ENCODE measurements around the gene C10orf90. TPM values are rescaled to one million over a fixed set of nuclear protein-coding genes. Genes with fewer than 3 reads are reported as not detected.

The C10orf90 gene
- total and polyA plus RNA-seq, 11 donors = not detected

DNA sequence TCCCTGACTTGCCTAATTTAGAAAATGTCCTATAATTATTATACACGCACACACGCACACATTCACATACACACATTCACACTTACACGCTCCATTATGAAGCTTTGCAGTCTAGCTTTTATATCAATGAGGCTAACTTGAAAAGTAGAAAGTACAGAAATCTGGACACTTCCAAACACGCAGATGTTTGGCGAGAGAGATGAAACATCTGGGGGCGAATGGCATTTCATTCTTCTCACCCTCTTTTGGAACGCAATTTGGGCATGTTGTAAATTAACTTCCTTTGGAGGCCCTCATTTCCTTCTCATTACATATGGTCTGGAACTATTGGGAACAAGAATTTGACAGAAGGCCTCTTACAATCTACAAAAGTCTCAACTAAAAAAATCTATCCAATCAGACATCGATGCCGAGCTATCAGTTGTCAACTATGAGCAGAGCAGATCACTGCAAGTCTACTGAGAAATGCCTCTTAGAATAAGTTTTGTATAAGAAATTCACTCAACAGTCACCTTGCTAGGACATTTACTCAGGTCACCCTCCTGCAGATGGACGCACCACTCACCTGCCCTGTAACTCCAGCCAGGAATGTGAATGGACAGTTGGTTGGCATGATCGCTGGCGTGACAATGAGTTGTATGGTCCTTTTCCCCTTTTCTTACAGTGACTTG, 167.0 kb downstream of the C10orf90 start:
- no peak overlapping the region for H3K4me3 ChIP-seq
- ATAC-seq = no peak
- TF ChIP-seq, protein P1, sequence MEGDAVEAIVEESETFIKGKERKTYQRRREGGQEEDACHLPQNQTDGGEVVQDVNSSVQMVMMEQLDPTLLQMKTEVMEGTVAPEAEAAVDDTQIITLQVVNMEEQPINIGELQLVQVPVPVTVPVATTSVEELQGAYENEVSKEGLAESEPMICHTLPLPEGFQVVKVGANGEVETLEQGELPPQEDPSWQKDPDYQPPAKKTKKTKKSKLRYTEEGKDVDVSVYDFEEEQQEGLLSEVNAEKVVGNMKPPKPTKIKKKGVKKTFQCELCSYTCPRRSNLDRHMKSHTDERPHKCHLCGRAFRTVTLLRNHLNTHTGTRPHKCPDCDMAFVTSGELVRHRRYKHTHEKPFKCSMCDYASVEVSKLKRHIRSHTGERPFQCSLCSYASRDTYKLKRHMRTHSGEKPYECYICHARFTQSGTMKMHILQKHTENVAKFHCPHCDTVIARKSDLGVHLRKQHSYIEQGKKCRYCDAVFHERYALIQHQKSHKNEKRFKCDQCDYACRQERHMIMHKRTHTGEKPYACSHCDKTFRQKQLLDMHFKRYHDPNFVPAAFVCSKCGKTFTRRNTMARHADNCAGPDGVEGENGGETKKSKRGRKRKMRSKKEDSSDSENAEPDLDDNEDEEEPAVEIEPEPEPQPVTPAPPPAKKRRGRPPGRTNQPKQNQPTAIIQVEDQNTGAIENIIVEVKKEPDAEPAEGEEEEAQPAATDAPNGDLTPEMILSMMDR (IDR thresholded peaks at IDR 0.05) = no peak
- no peak for TF ChIP-seq POLR2A (IDR thresholded peaks at IDR 0.05)
- no peaks in the 10 kb centered on the region for H3K4me1 ChIP-seq
- H3K27me3 ChIP-seq = peaks cover 0 to 11% (median 0%) of the 10 kb centered on the region in 9 donors
- H3K27ac ChIP-seq = no peak overlapping the region
- intact Hi-C loops (cut with DNase I) = loop anchor here (1.0 to 10.0 kb wide), 7 partner anchors 119 to 636 kb away; partner anchors contain the start of gene ADAM12 (in 1 of the 10)
- no peak for DNase-seq
- 81 to 89% (median 83%) methylated on average over 12 of the region's 12 CpGs for WGBS, 4 donors
- H3K36me3 ChIP-seq = no peaks in the 10 kb centered on the region
- H3K9me3 ChIP-seq = no peaks in the 10 kb centered on the region

DNA sequence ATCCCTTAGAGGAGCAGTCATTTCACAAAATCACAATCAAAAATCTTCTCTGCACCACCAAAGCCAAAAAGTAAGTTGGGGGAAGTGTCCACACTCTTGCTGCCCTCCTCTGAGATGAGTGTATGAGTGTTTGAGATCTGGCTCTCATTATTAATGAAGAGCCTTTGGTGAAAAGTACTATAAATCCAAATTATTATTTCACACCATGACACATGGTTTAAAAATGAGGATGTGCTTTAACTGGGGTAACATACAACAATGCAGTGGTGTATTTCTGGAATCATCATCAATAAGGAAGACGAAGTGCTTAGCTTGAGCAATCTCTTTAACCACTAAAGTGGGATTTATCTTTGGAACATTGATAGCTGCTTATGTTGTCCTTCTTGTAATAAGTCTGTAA, 168.1 kb downstream of the C10orf90 start:
- DNase-seq = no peak
- 74 to 87% (median 77%) methylated on average over 1 of the region's 1 CpG for WGBS, 4 donors
- Histone ChIP-seq H3K4me3 (no peak overlapping the region), H3K36me3 (no peaks in the 10 kb centered on the region), H3K9me3 (no peaks in the 10 kb centered on the region), H3K27me3 (peaks cover 0 to 11% (median 0%) of the 10 kb centered on the region in 9 donors), H3K27ac (no peak overlapping the region), H3K4me1 (no peaks in the 10 kb centered on the region)
- intact Hi-C loops (cut with DNase I) = loop anchor here in 7 of 10 donors (2.0 to 10.0 kb wide), 6 partner anchors 118 to 635 kb away; partner anchors contain the start of gene ADAM12 (in 1 of the 7)
- no peak for TF ChIP-seq POLR2A (IDR thresholded peaks at IDR 0.05)
- TF ChIP-seq, protein P1 (IDR thresholded peaks at IDR 0.05) = no peak
- ATAC-seq = no peak

DNA sequence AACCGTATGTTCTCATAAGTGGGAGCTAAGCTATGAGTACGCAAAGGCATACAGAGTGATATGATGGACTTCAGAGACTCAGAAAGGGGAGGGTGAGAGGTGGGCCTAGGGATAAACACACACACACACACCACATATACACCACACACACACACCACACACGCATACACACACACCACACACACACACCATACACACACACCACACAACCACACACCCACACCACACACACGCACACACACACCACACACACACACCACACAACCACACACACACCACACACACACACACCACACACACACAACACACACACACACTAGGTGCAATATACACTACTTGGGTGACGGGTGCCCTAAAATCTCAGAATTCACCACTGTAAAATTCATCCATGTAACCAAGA, 168.7 kb downstream of the C10orf90 start:
- 95 to 97% (median 96%) methylated on average over 5 of the region's 5 CpGs for WGBS, 4 donors
- TF ChIP-seq POLR2A (IDR thresholded peaks at IDR 0.05) = no peak
- DNase-seq = no peak
- Histone ChIP-seq H3K36me3 (no peaks in the 10 kb centered on the region), H3K4me1 (no peaks in the 10 kb centered on the region), H3K27ac (no peak overlapping the region), H3K27me3 (peaks cover 0 to 11% (median 0%) of the 10 kb centered on the region in 9 donors), H3K9me3 (no peaks in the 10 kb centered on the region), H3K4me3 (no peak overlapping the region)
- intact Hi-C loops (cut with DNase I) = loop anchor here in 7 of 10 donors (2.0 to 10.0 kb wide), 6 partner anchors 117 to 635 kb away; partner anchors contain the start of gene ADAM12 (in 1 of the 7)
- ATAC-seq = no peak

DNA sequence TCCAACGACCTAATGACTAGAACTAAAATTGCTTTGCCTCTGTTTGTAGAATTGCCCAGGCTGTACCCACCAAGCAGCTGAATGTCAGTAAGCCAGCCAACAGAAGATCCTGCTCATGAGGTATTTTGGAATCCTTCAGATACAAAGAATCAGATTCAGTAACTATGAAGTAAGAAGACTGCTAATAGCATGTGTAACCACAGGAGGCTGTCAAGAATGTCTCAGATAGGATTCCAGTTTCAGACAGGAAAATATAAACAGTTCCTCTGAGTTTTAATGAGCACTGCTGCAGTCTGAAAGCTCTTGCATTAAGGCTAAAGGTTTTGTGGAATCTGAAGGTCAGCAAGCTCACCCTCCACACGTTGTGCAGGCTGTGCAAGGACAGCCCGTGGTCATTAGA, 169.6 kb downstream of the C10orf90 start:
- Histone ChIP-seq H3K36me3 (no peaks in the 10 kb centered on the region), H3K4me1 (no peaks in the 10 kb centered on the region), H3K4me3 (no peak overlapping the region), H3K27me3 (peaks cover 0 to 10% (median 0%) of the 10 kb centered on the region in 9 donors), H3K9me3 (no peaks in the 10 kb centered on the region), H3K27ac (no peak overlapping the region)
- ATAC-seq = no peak
- no peak for DNase-seq
- TF ChIP-seq, protein P1 (IDR thresholded peaks at IDR 0.05) = no peak
- no peak for TF ChIP-seq POLR2A (IDR thresholded peaks at IDR 0.05)
- intact Hi-C loops (cut with DNase I) = loop anchor here in 7 of 10 donors (5.0 to 10.0 kb wide), 5 partner anchors 116 to 634 kb away; partner anchors contain the start of gene ADAM12 (in 1 of the 7)
- 66 to 75% (median 73%) methylated on average over 3 of the region's 3 CpGs for WGBS, 4 donors
